Neural crest cell (in vitro differentiated cells): ENCODE measurements around the gene FIBCD1. TPM values are rescaled to one million over a fixed set of nuclear protein-coding genes. Genes with fewer than 3 reads are reported as not detected.
A peak's percentile ranks its signal among the peaks of the same experiment; 100 is the strongest.

Experiments used
- DNase-seq: peaks from one replicate; pipeline ENCODE4 v3.0.0; 2021; ENCODE audit warnings: low read depth, mixed read lengths, low spot score
- H3K27ac Mint-ChIP-seq: one replicate; pipeline ENCODE4 v1.8.0; 2021; ENCODE audit warnings: mild to moderate bottlenecking, mixed read lengths; ENCODE audit not compliant: unreplicated experiment
- H3K27me3 Mint-ChIP-seq: 2 replicates; pipeline ENCODE4 v1.8.0; 2021; ENCODE audit warnings: low read depth, mild to moderate bottlenecking, mixed read lengths
- H3K36me3 Mint-ChIP-seq: 2 replicates; pipeline ENCODE4 v1.8.0; 2021; ENCODE audit warnings: low read depth, mild to moderate bottlenecking, mixed read lengths
- H3K4me1 Mint-ChIP-seq: 2 replicates; pipeline ENCODE4 v1.8.0; 2021; ENCODE audit warnings: mixed read lengths
- H3K4me3 Mint-ChIP-seq: one replicate; pipeline ENCODE4 v1.8.0; 2021; ENCODE audit warnings: mild to moderate bottlenecking, mixed read lengths
- H3K9me3 Mint-ChIP-seq: 2 replicates; pipeline ENCODE4 v1.8.0; 2021; ENCODE audit warnings: mixed read lengths
- CTCF ChIP-seq: fragments of 200-600 bp; sonication (generic); conservative IDR thresholded peaks from 2 replicates; pipeline ENCODE4 v1.5.0; 2021; ENCODE audit warnings: antibody characterized with exemption, mild to moderate bottlenecking
- total RNA-seq: library from RNA; stranded (reverse); gene quantifications from 2 replicates; pipeline ENCODE4 v1.2.1, GENCODE V29; 2021

The FIBCD1 gene
- total RNA-seq, 1 donor from 2014 or later, result 0.23 TPM

DNA sequence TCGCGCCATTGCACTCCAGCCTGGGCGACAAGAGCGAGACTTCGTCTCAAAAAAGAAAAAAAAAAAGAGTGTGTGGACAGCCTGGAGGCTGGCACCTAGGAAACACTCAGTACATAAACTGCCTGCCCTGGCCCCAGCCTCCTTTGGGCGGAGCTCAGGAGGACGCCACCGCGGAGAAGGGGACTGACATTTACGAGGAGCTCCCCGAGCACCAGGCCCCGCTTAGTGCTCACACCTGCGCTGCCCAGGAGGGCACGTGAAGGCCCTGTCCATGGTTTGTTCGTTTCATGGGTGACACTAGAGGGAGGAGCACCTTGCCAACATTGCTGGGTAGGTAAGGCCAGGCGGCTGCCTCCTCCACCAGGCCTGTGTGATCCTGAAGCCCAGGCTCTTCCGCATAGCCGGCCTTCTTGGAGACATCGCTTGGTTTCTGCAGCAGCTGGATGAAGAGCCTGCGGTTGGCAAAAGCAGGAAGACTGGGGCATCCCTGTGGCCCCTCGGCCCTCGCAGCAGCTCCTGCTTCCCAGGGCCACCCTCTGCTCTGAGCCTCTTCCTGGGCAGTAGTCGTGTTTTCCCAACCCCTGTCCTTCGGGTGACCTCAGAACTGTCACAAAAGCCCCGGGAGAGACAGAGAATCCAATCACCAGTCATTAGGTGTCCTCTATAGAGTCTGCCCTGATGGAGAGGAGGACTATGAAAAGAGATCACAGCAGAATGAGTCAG is 43.8 kb upstream of the FIBCD1 start:
- no peak for DNase-seq
- TF ChIP-seq CTCF, result no peak
- Mint-ChIP-seq H3K27ac (no peak overlapping the region), H3K4me1 (peaks cover 40% of the 10 kb centered on the region), H3K36me3 (no peaks in the 10 kb centered on the region), H3K4me3 (no peak overlapping the region), H3K9me3 (no peaks in the 10 kb centered on the region), H3K27me3 (no peaks in the 10 kb centered on the region)

DNA sequence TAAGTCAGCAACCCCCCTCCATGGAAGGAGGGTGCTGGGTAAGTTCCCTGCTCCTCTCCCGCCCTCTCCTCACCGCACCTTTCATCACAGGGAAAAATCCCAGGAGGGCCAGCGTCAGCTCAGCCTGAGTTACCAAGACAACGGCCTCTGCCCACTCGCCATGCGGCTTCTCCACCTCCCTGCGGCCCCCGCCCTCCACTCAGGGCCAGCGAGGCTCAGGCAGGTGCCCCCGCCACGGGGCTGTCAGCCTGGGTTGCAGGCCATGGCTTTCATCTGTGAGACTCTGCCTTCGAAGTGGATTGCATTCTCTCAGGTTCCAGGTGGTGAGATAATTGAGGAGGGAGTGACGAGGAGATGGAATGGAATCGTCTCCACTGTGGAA is 42.7 kb upstream of the FIBCD1 start:
- no peak for TF ChIP-seq CTCF
- H3K4me1 Mint-ChIP-seq, result peaks cover 37% of the 10 kb centered on the region
- no peak for DNase-seq
- no peaks in the 10 kb centered on the region for H3K36me3 Mint-ChIP-seq
- no peak overlapping the region for H3K4me3 Mint-ChIP-seq
- no peak overlapping the region for H3K27ac Mint-ChIP-seq
- no peaks in the 10 kb centered on the region for H3K27me3 Mint-ChIP-seq
- no peaks in the 10 kb centered on the region for H3K9me3 Mint-ChIP-seq

DNA sequence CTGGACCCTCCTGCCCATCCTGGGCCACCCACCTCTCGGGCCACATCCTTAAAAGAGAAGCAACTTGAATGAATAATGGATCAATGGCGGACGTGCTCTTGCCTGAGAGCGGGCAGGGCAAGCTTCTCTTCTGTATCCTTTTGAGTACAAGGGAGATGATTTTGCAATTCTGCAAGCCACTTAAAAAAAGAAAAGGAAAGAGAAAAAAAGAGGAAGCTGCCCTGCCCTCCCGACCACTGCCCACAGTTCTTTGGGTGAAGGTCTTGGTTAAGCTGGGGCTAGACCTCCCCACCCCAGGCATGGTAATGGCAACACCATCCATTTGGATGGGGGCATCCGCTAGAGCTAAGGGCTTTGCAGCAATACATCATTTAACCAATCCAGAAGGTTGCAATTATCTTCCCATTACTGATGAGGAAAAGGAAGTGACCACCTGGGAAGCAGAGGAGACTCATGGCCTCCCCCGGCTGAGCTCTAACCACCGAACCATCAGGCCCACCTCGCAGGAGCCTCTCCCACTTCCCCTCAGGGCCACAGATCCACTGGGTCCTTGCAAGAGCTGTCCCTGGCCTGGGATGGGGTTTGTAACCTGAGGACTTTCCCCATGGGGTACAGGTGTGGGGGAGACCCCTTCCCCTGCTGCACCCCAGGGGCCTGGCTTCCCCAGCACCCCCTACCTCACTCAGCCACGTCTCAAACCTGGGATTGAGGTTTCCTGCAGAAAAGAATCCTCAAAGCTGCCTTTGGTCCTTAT is 42.1 kb upstream of the FIBCD1 start:
- no peaks in the 10 kb centered on the region for H3K27me3 Mint-ChIP-seq
- H3K4me1 Mint-ChIP-seq, result peaks cover 37% of the 10 kb centered on the region
- no peak for TF ChIP-seq CTCF
- H3K4me3 Mint-ChIP-seq, result no peak overlapping the region
- DNase-seq, result no peak
- peak overlapping the region; percentile 30 for H3K27ac Mint-ChIP-seq
- H3K9me3 Mint-ChIP-seq, result no peaks in the 10 kb centered on the region
- H3K36me3 Mint-ChIP-seq, result no peaks in the 10 kb centered on the region

GRCh38 chr9:130980526-130980925 is 41.5 kb upstream of the FIBCD1 start:
- no peak overlapping the region for H3K4me3 Mint-ChIP-seq
- H3K4me1 Mint-ChIP-seq, result peaks cover 37% of the 10 kb centered on the region
- TF ChIP-seq CTCF, result no peak
- no peak for DNase-seq
- H3K36me3 Mint-ChIP-seq, result no peaks in the 10 kb centered on the region
- H3K9me3 Mint-ChIP-seq, result no peaks in the 10 kb centered on the region
- H3K27ac Mint-ChIP-seq, result peak overlapping the region; percentile 71
- no peaks in the 10 kb centered on the region for H3K27me3 Mint-ChIP-seq

- peaks cover 37% of the 10 kb centered on the region for H3K4me1 Mint-ChIP-seq
- no peak overlapping the region for H3K4me3 Mint-ChIP-seq
- H3K9me3 Mint-ChIP-seq, result no peaks in the 10 kb centered on the region
- no peak for DNase-seq
- TF ChIP-seq CTCF, result no peak
- H3K36me3 Mint-ChIP-seq, result no peaks in the 10 kb centered on the region
- H3K27ac Mint-ChIP-seq, result peak overlapping the region; percentile 71
- H3K27me3 Mint-ChIP-seq, result no peaks in the 10 kb centered on the region
Observed at GRCh38 chr9:130979591-130980385, 40.7 kb upstream of the FIBCD1 start.
